Spinal cord (tissue), 10 donors: ENCODE data around the gene TRAM2. TPM values are rescaled to one million over a fixed set of nuclear protein-coding genes. Genes with fewer than 3 reads are reported as not detected.

Experiments used
- DNase-seq, 6 donors: peaks; one replicate each; pipeline versions ENCODE4 v3.0.0 to v3.0.0-alpha.2; 2013 to 2015; ENCODE audit warnings: low spot score in 6 of 6, low read depth in 4 of 6
- H3K27ac ChIP-seq: one replicate; pipeline ENCODE4 v1.5.1; 2013; ENCODE audit warnings: low read depth, low read length, control low read depth
- H3K27me3 ChIP-seq: one replicate; pipeline ENCODE4 v1.6.1; 2013; ENCODE audit warnings: low read length; ENCODE audit not compliant: control insufficient read depth, insufficient read depth
- H3K36me3 ChIP-seq: one replicate; pipeline ENCODE4 v1.6.1; 2013; ENCODE audit warnings: low read length; ENCODE audit not compliant: control insufficient read depth, insufficient read depth
- H3K4me1 ChIP-seq: one replicate; pipeline ENCODE4 v1.6.1; 2013; ENCODE audit warnings: low read length; ENCODE audit not compliant: control insufficient read depth, insufficient read depth
- H3K4me3 ChIP-seq: one replicate; pipeline ENCODE4 v1.5.1; 2013; ENCODE audit warnings: low read depth, low read length, control low read depth
- H3K9me3 ChIP-seq: one replicate; pipeline ENCODE4 v1.6.1; 2013; ENCODE audit warnings: low read length; ENCODE audit not compliant: control insufficient read depth, insufficient read depth
- WGBS: methylation state at CpG from one replicate; pipeline ENCODE4 v1.1.5; 2013; ENCODE audit warnings: missing lambda C conversion rate; ENCODE audit not compliant: insufficient coverage; 5-methylcytosine and 5-hydroxymethylcytosine counted together
- polyA plus RNA-seq, 2 donors: library from polyadenylated mRNA; unstranded; fragments of 120-200 nt; gene quantifications; one replicate each; pipeline ENCODE4 v1.2.1, GENCODE V29; 2013; ENCODE audit not compliant: insufficient read length in 2 of 2
- total RNA-seq, 2 donors: library from RNA; depleted of rRNA in 1 of 2; stranded (reverse); fragments of 120-200 nt in 1 of 2; fragments of >200 nt in 1 of 2; gene quantifications; one replicate each; pipeline versions ENCODE4 v1.2.3 to v1.2.4, GENCODE V29; 2013 to 2014
- donor health status: healthy.

Gene TRAM2
- total and polyA plus RNA-seq, 4 donors: 8.6 to 25.4 (median 10.1) TPM

GRCh38 chr6:52508261-52508739 lies 68.6 kb downstream of the TRAM2 start:
- 95% methylated on average over 2 of the region's 5 CpGs for WGBS
- peaks cover 33% of the 10 kb centered on the region for H3K36me3 ChIP-seq
- H3K27ac ChIP-seq: no peak overlapping the region

GRCh38 chr6:52507557-52508260 lies 69.2 kb downstream of the TRAM2 start:
- Histone ChIP-seq H3K4me3 (no peak overlapping the region), H3K36me3 (peaks cover 38% of the 10 kb centered on the region), H3K4me1 (peaks cover 12% of the 10 kb centered on the region), H3K27me3 (no peaks in the 10 kb centered on the region), H3K9me3 (no peaks in the 10 kb centered on the region), H3K27ac (no peak overlapping the region)
- WGBS: 83% methylated on average over 1 of the region's 3 CpGs
- no peak for DNase-seq

More at GRCh38 chr6:52508261-52508739, 68.6 kb downstream of the TRAM2 start:
- H3K9me3 ChIP-seq: no peaks in the 10 kb centered on the region
- no peaks in the 10 kb centered on the region for H3K27me3 ChIP-seq
- DNase-seq: no peak
- no peak overlapping the region for H3K4me3 ChIP-seq
- peaks cover 12% of the 10 kb centered on the region for H3K4me1 ChIP-seq

GRCh38 chr6:52506476-52506875 lies 70.4 kb downstream of the TRAM2 start:
- Histone ChIP-seq H3K27me3 (no peaks in the 10 kb centered on the region), H3K4me1 (peaks cover 12% of the 10 kb centered on the region), H3K9me3 (no peaks in the 10 kb centered on the region), H3K4me3 (no peak overlapping the region), H3K27ac (no peak overlapping the region), H3K36me3 (peaks cover 44% of the 10 kb centered on the region)
- WGBS: 84% methylated on average over 8 of the region's 9 CpGs
- DNase-seq: no peak

- 85% methylated on average over 13 of the region's 16 CpGs for WGBS
- no peak overlapping the region for H3K27ac ChIP-seq
- peaks cover 12% of the 10 kb centered on the region for H3K4me1 ChIP-seq
Observed at GRCh38 chr6:52505726-52506409, 71.0 kb downstream of the TRAM2 start.

GRCh38 chr6:52504782-52505136 lies 72.1 kb downstream of the TRAM2 start:
- peaks cover 44% of the 10 kb centered on the region for H3K36me3 ChIP-seq
- no peak overlapping the region for H3K4me3 ChIP-seq
- H3K27ac ChIP-seq: no peak overlapping the region
- peaks cover 23% of the 10 kb centered on the region for H3K4me1 ChIP-seq
- DNase-seq: no peak
- no peaks in the 10 kb centered on the region for H3K27me3 ChIP-seq
- H3K9me3 ChIP-seq: no peaks in the 10 kb centered on the region
- WGBS: 88% methylated on average over 10 of the region's 10 CpGs

More at GRCh38 chr6:52505726-52506409, 71.0 kb downstream of the TRAM2 start:
- Histone ChIP-seq H3K36me3 (peaks cover 44% of the 10 kb centered on the region), H3K4me3 (no peak overlapping the region), H3K27me3 (no peaks in the 10 kb centered on the region), H3K9me3 (no peaks in the 10 kb centered on the region)
- no peak for DNase-seq

- Histone ChIP-seq H3K4me1 (peaks cover 25% of the 10 kb centered on the region), H3K27ac (no peak overlapping the region), H3K4me3 (no peak overlapping the region), H3K9me3 (no peaks in the 10 kb centered on the region), H3K36me3 (peaks cover 40% of the 10 kb centered on the region), H3K27me3 (no peaks in the 10 kb centered on the region)
- 68% methylated on average over 17 of the region's 24 CpGs for WGBS
- peak in 1 of 6 donors; percentile 70 for DNase-seq
Observed at GRCh38 chr6:52503851-52504781, 72.7 kb downstream of the TRAM2 start.

GRCh38 chr6:52503323-52503747 lies 73.5 kb downstream of the TRAM2 start:
- Histone ChIP-seq H3K36me3 (peaks cover 37% of the 10 kb centered on the region), H3K27me3 (no peaks in the 10 kb centered on the region), H3K4me1 (peaks cover 25% of the 10 kb centered on the region), H3K27ac (no peak overlapping the region), H3K4me3 (no peak overlapping the region), H3K9me3 (no peaks in the 10 kb centered on the region)
- DNase-seq: no peak
- 53% methylated on average over 5 of the region's 5 CpGs for WGBS

- H3K27ac ChIP-seq: no peak overlapping the region
- H3K27me3 ChIP-seq: no peaks in the 10 kb centered on the region
- peaks cover 25% of the 10 kb centered on the region for H3K4me1 ChIP-seq
- no peaks in the 10 kb centered on the region for H3K9me3 ChIP-seq
- H3K4me3 ChIP-seq: no peak overlapping the region
- peak in 1 of 6 donors; percentile 70 for DNase-seq
- 77% methylated on average over 18 of the region's 20 CpGs for WGBS
- H3K36me3 ChIP-seq: peaks cover 33% of the 10 kb centered on the region
Observed at GRCh38 chr6:52502306-52503029, 74.4 kb downstream of the TRAM2 start.
